ENCODE measurements around the gene SYT7. TPM values are rescaled to one million over a fixed set of nuclear protein-coding genes. Genes with fewer than 3 reads are reported as not detected.
"Not testable (repeated sequence)": the region's sequence is repeated elsewhere in the genome, so short reads cannot be mapped to it uniquely, and the experiment has no call there.

Gene SYT7
- total RNA-seq, 1 donor from 2014 or later, result 1.8 TPM

DNA sequence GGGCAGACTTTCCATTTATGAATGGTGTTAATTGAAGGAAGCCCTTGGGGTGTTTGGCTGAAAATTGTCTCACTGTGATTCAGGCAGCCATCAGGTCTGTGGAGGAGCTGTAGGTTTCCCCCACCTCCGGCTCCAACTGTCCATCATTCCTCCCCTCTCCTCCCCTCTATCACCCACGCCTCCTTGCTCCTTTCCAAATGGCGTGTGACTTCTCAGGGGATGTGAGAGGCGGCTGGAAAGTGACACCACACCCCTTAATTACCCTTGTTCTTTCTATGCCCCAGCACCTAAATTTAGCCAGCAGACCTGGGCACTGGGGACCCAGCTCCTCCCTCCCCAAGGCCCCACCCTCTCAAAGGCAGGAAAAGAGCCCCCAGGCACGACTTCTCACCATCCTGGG, 38.1 kb upstream of the SYT7 start:
- Histone ChIP-seq H3K27me3 (no peaks in the 10 kb centered on the region), H3K36me3 (no peaks in the 10 kb centered on the region), H3K9me3 (no peaks in the 10 kb centered on the region), H3K27ac (no peak overlapping the region), H3K4me1 (no peaks in the 10 kb centered on the region), H3K4me3 (no peak overlapping the region)
- TF ChIP-seq, protein P1, sequence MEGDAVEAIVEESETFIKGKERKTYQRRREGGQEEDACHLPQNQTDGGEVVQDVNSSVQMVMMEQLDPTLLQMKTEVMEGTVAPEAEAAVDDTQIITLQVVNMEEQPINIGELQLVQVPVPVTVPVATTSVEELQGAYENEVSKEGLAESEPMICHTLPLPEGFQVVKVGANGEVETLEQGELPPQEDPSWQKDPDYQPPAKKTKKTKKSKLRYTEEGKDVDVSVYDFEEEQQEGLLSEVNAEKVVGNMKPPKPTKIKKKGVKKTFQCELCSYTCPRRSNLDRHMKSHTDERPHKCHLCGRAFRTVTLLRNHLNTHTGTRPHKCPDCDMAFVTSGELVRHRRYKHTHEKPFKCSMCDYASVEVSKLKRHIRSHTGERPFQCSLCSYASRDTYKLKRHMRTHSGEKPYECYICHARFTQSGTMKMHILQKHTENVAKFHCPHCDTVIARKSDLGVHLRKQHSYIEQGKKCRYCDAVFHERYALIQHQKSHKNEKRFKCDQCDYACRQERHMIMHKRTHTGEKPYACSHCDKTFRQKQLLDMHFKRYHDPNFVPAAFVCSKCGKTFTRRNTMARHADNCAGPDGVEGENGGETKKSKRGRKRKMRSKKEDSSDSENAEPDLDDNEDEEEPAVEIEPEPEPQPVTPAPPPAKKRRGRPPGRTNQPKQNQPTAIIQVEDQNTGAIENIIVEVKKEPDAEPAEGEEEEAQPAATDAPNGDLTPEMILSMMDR (IDR thresholded peaks at IDR 0.05), result no peak
- intact Hi-C loops (cut with DNase I), result no loop called here
- DNase-seq (ENCODE audit: low spot score in 2 of 2), result no peak

DNA sequence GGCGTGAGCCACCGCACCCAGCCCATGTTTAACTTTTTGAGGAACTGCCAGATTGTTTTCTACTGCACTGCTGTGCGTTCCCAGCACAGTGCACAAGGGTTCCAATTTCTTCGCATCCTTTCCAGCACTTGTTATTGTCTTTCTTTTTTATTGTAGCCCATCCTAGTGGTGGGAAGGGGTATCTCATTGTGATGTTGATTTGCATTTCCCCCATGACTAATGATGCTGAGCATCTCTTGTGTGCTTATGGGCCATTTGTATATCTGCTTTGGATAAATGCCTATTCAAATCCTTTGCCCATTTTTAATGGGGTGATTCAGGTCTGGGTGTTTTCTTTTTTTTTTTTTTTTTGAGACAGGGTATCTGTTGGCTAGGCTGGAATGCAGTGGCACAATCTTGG, 36.6 kb upstream of the SYT7 start:
- H3K4me3 ChIP-seq, result no peak overlapping the region
- no peaks in the 10 kb centered on the region for H3K36me3 ChIP-seq
- no peak for DNase-seq (ENCODE audit: low spot score in 2 of 2)
- TF ChIP-seq, protein P1 (IDR thresholded peaks at IDR 0.05), result no peak
- no peaks in the 10 kb centered on the region for H3K4me1 ChIP-seq
- H3K27ac ChIP-seq, result no peak overlapping the region
- intact Hi-C loops (cut with DNase I), result no loop called here
- no peaks in the 10 kb centered on the region for H3K27me3 ChIP-seq
- H3K9me3 ChIP-seq, result no peaks in the 10 kb centered on the region

DNA sequence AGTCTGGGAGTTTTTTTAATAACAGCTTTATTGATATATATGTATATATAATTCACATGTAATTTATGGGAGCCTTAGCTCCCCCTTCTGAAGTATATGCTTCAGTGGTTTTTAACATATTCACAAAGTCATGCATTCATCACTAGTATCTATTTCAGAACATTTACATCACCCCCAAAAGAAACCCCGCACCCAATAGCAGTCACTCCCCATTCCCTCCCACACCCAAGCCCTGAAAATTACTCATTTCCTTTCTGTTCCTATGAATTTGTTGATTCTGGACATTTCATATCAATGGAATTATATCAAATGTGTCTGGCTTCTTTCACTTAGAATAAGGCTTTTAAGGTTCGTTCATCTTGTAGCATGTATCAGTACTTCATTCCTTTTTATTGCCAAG, 35.6 kb upstream of the SYT7 start:
- no peak for DNase-seq (ENCODE audit: low spot score in 2 of 2)
- TF ChIP-seq, protein P1 (IDR thresholded peaks at IDR 0.05), result no peak
- intact Hi-C loops (cut with DNase I), result no loop called here
- no peaks in the 10 kb centered on the region for H3K9me3 ChIP-seq
- H3K4me1 ChIP-seq, result no peaks in the 10 kb centered on the region
- H3K27ac ChIP-seq, result no peak overlapping the region
- H3K36me3 ChIP-seq, result no peaks in the 10 kb centered on the region
- H3K4me3 ChIP-seq, result no peak overlapping the region
- no peaks in the 10 kb centered on the region for H3K27me3 ChIP-seq

DNA sequence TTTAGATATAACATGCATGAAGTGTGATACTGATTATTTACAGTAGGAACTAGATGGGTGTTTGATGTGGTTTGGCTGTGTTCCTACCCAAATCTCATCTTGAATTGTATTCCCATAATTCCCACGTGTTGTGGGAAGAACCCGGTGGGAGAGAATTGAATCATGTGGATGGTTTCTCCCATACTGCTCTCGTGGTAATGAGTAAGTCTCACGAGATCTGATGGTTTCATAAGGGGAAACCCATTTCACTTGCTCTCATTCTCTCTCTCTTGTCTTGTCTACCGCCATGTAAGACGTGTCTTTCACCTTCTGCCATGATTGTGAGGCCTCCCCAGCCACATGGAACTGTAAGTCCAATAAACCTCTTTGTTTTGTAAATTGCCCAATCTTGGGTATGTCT, 33.9 kb upstream of the SYT7 start:
- H3K4me1 ChIP-seq; H3K27me3 ChIP-seq; H3K9me3 ChIP-seq; DNase-seq (ENCODE audit: low spot score in 2 of 2); H3K27ac ChIP-seq; H3K4me3 ChIP-seq; intact Hi-C loops (cut with DNase I); H3K36me3 ChIP-seq: not testable (repeated sequence)

DNA sequence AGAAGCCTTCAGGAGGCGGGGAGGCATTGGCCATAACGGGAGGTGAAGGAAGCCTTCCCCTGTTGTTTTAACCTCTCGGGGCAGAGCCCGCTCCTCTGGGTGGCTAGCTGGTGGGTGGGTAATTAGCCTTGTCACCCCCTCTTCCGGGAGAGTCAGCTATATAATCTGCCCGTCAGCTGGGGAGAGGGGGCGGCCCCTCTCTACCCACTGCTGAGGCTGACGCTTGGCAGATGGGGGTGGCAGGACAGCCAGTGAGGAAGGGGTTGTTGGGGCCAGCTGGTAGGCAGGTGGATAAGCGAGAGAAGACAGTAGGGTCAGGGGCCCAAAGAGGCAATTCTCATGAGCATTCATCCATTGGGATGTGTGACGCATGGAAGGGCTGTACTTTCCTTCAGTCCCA, 33.0 kb upstream of the SYT7 start:
- Histone ChIP-seq H3K27me3 (no peaks in the 10 kb centered on the region), H3K9me3 (no peaks in the 10 kb centered on the region), H3K4me1 (no peaks in the 10 kb centered on the region), H3K27ac (no peak overlapping the region), H3K36me3 (no peaks in the 10 kb centered on the region), H3K4me3 (no peak overlapping the region)
- no peak for DNase-seq (ENCODE audit: low spot score in 2 of 2)
- intact Hi-C loops (cut with DNase I), result no loop called here
- TF ChIP-seq, protein P1 (IDR thresholded peaks at IDR 0.05), result no peak

DNA sequence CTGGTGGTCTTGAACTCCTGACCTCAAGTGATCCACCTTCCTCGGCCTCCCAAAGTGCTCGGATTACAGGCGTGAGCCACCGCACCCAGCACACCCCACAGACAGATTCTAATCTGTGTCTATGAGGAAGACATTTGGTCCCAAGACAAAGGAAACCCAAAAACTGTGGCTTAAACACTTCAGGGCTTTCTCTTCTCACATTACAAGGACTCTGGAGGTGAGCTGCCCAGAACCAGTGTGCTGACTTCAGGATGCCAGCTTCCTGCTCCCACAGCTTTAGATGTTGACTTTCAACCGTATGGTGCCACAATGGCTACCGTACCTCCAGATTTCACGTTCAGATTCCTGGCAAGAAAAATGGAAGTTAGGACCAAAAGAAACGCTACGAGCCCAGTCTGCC, 32.2 kb upstream of the SYT7 start:
- DNase-seq (ENCODE audit: low spot score in 2 of 2), result no peak
- no peak overlapping the region for H3K27ac ChIP-seq
- no peaks in the 10 kb centered on the region for H3K36me3 ChIP-seq
- H3K9me3 ChIP-seq, result no peaks in the 10 kb centered on the region
- H3K4me3 ChIP-seq, result no peak overlapping the region
- intact Hi-C loops (cut with DNase I), result no loop called here
- TF ChIP-seq, protein P1 (IDR thresholded peaks at IDR 0.05), result no peak
- no peaks in the 10 kb centered on the region for H3K27me3 ChIP-seq
- no peaks in the 10 kb centered on the region for H3K4me1 ChIP-seq

Measured in ascending aorta (tissue), 2 donors.